ENCODE data around the gene NOL6.
"Not testable (repeated sequence)": the region's sequence is repeated elsewhere in the genome, so short reads cannot be mapped to it uniquely, and the experiment has no call there.

The NOL6 gene

GRCh38 chr9:33473643-33474352 is at the start of gene NOL6:
TSS of gene NOL6 (minus strand) at chr9:33473924. CDS start at chr9:33473842, 82 bp downstream.
- DNase-seq: peak; percentile 100

- peak; percentile 43 for DNase-seq
These were observed 48.1 kb upstream of the NOL6 start for GRCh38 chr9:33521861-33522260.

GRCh38 chr9:33517934-33518577 is 44.3 kb upstream of the NOL6 start:
- peak; percentile 62 for DNase-seq

- peak; percentile 80 for DNase-seq
These were observed 43.6 kb upstream of the NOL6 start for GRCh38 chr9:33517373-33517772.

GRCh38 chr9:33516397-33516796 is 42.7 kb upstream of the NOL6 start:
- DNase-seq: peak; percentile 50

GRCh38 chr9:33515342-33515995 is 41.7 kb upstream of the NOL6 start:
- DNase-seq: peak; percentile 86

- DNase-seq: peak; percentile 24
These were observed 38.8 kb upstream of the NOL6 start for GRCh38 chr9:33512535-33512934.

- DNase-seq: not testable (repeated sequence)
These were observed 37.4 kb upstream of the NOL6 start for GRCh38 chr9:33511184-33511517.

- DNase-seq: peak; percentile 88
These were observed 36.8 kb upstream of the NOL6 start for GRCh38 chr9:33510262-33511183.

GRCh38 chr9:33506626-33507370 is 33.1 kb upstream of the NOL6 start:
- no peak for DNase-seq

- peak; percentile 34 for DNase-seq
These were observed 24.7 kb upstream of the NOL6 start for GRCh38 chr9:33498387-33498786.

- DNase-seq: not testable (repeated sequence)
These were observed 20.1 kb upstream of the NOL6 start for GRCh38 chr9:33493819-33494218.

GRCh38 chr9:33489066-33489465 is 15.3 kb upstream of the NOL6 start:
- no peak for DNase-seq

GRCh38 chr9:33485312-33485711 is 11.6 kb upstream of the NOL6 start:
- not testable (repeated sequence) for DNase-seq

GRCh38 chr9:33480976-33481375 is 7.3 kb upstream of the NOL6 start:
- no peak for DNase-seq

- DNase-seq: no peak
These were observed 6.4 kb upstream of the NOL6 start for GRCh38 chr9:33480106-33480505.

- no peak for DNase-seq
These were observed 2.8 kb upstream of the NOL6 start for GRCh38 chr9:33476503-33476902.

- DNase-seq: no peak
These were observed 1.6 kb upstream of the NOL6 start for GRCh38 chr9:33475357-33475756.

- DNase-seq: no peak
These were observed 676 bp downstream of the NOL6 start for GRCh38 chr9:33472881-33473615.

- no peak for DNase-seq
These were observed 1.4 kb downstream of the NOL6 start for GRCh38 chr9:33472171-33472880.

- no peak for DNase-seq
These were observed 2.4 kb downstream of the NOL6 start for GRCh38 chr9:33471361-33471760.
